ENCODE data around the gene ATP6V0E1. TPM values are rescaled to one million over a fixed set of nuclear protein-coding genes. Genes with fewer than 3 reads are reported as not detected.

The ATP6V0E1 gene
- total and polyA plus RNA-seq, 2 of the 4 experiments (the other 2 are of a cell fraction) = 258 to 277 TPM

DNA sequence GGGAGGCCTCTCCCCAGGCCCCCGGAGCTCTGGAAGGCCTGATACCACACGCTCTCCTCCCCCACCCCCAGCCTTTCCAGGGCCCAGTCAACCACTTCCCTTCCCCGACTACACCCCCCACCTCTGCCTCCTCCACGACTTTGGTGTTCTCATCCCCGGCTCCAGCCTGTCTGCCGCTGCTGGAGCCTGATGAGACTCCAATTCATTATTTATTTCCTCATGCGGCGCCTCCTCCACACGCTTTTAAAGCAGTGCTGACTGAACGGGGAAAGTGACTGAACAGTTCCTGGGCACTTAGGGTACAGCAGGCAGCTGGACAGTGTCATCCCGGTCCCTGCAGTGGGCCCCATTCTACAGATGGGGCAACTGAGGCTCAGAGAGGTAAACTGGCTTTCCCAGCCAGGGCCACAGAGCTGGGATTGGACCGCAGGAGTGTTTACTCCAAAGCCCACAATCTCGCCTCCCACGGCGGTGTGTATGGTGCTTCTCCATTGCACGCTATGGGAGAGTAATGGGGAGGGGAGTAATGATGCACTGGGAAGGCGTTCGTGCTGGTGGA, 40.2 kb upstream of the ATP6V0E1 start:
- H2BK20ac ChIP-seq (ENCODE audit: low read depth, low read length) = peak overlapping the region; percentile 93
- peaks cover 23% of the 10 kb centered on the region for H3K4me1 ChIP-seq (ENCODE audit: control insufficient read depth, insufficient read depth, low read length)
- H4K91ac ChIP-seq (ENCODE audit: insufficient read depth, low read depth, low read length) = peak overlapping the region; percentile 100
- intact Hi-C loops (cut with micrococcal nuclease) (loop anchor here (10.0 kb wide), 1 partner anchor 469 kb away; no protein-coding TSS in a partner anchor), in situ Hi-C loops (cut with MboI; ENCODE audit: low sequenced_read_pairs) (loop anchor here (10.0 kb wide), 1 partner anchor 469 kb away; no protein-coding TSS in a partner anchor), dilution Hi-C loops (cut with HindIII; ENCODE audit: low sequenced_read_pairs, unreplicated experiment) (no loop called here)
- POLR2A ChIA-PET (ENCODE audit: unreplicated experiment) = interaction anchor here (0.5 kb wide), 1 partner anchor 10 kb away, joined by 5 read pairs; no protein-coding TSS in a partner anchor
- H4K20me1 ChIP-seq (ENCODE audit: insufficient read depth, low read length) = no peaks in the 10 kb centered on the region
- DNase-seq = peak; percentile 80
- H2BK15ac ChIP-seq (ENCODE audit: low read depth, low read length) = peak overlapping the region; percentile 98; the same call in 2 of the 3 replicates
- H2BK120ac ChIP-seq (ENCODE audit: low read depth, low read length) = peak overlapping the region; percentile 100
- H3K36me3 ChIP-seq (ENCODE audit: control insufficient read depth, insufficient read depth, low read length) = peaks cover 33% of the 10 kb centered on the region
- H3K4me2 ChIP-seq (ENCODE audit: low read depth, low read length) = peak overlapping the region; percentile 11; the same call in 1 of the 2 replicates
- no peaks in the 10 kb centered on the region for H3K27me3 ChIP-seq (ENCODE audit: control insufficient read depth, insufficient read depth, low read length)
- H3K9me3 ChIP-seq (ENCODE audit: control insufficient read depth, insufficient read depth, low read length) = no peaks in the 10 kb centered on the region
- no peak overlapping the region for H3K4me3 ChIP-seq (ENCODE audit: insufficient read depth, low read depth, low read length)
- H3K9me1 ChIP-seq (ENCODE audit: insufficient read depth, low read length) = peaks cover 31% of the 10 kb centered on the region
- peak overlapping the region; percentile 93 for H3K27ac ChIP-seq (ENCODE audit: insufficient read depth, low read length)
- peak overlapping the region; percentile 96 for H2AK5ac ChIP-seq (ENCODE audit: low read depth, low read length)
- H2BK5ac ChIP-seq (ENCODE audit: low read depth, low read length, poor library complexity, severe bottlenecking) = peak overlapping the region; percentile 92
- H3K14ac ChIP-seq (replicated peaks; ENCODE audit: low read depth, low read length) = peak overlapping the region; percentile 62
- peak overlapping the region; percentile 90 to 100 for H4K8ac ChIP-seq (ENCODE audit: low read depth in 2 of 2, low read length in 2 of 2)
- peak overlapping the region; percentile 81 for H3K18ac ChIP-seq (ENCODE audit: low read depth, low read length)
- no TSS peak for BruUV-seq (replicated peaks)
- peak overlapping the region; percentile 55 for H2AK9ac ChIP-seq (replicated peaks; ENCODE audit: low read depth, low read length, poor library complexity)
- CTCF ChIA-PET = interaction anchor here (1.3 kb wide), 1 partner anchor 11 kb away, joined by 4 read pairs; no protein-coding TSS in a partner anchor
- peak overlapping the region; percentile 100 for H3K4ac ChIP-seq (ENCODE audit: low read depth, low read length)
- H3K23ac ChIP-seq (ENCODE audit: low read depth, low read length) = peak overlapping the region; percentile 100
- H3K79me1 ChIP-seq (ENCODE audit: low read depth in 1 of 2, low read length in 2 of 2) = peaks cover 13 to 72% of the 10 kb centered on the region in 2 experiments; a peak in 3 of 4 replicates
- H4K5ac ChIP-seq (ENCODE audit: low read depth, low read length) = peak overlapping the region; percentile 89
- WGBS, 2 experiments (ENCODE audit: extremely low coverage in 2 of 2, insufficient read length in 1 of 2) = 4% methylated on average over 4 of the region's 18 CpGs; no CpG with 5 or more reads in 1 of the 2 experiments
- peak; percentile 88 for ATAC-seq (ENCODE audit: low read depth)
- peak overlapping the region; percentile 64 for H3K9ac ChIP-seq (ENCODE audit: low read depth, low read length)
- peak overlapping the region; percentile 77 for H2AFZ ChIP-seq (replicated peaks; ENCODE audit: low read length, poor library complexity)
- H3K56ac ChIP-seq (ENCODE audit: extremely low read depth, insufficient read depth, low read length) = peak overlapping the region; percentile 96; the same call in 1 of the 2 replicates
- TF ChIP-seq NFE2L2 (IDR thresholded peaks at IDR 0.05; ENCODE audit: low read depth, low read length) (no peak), FOS (IDR thresholded peaks at IDR 0.05; ENCODE audit: low read depth, low read length) (no peak), RFX5 (IDR thresholded peaks at IDR 0.05; ENCODE audit: low read depth, low read length) (no peak), MAFK (IDR thresholded peaks at IDR 0.05; ENCODE audit: low read depth, low read length) (no peak), CEBPB (IDR thresholded peaks at IDR 0.05; ENCODE audit: low read depth, low read length) (no peak), BHLHE40 (IDR thresholded peaks at IDR 0.05; ENCODE audit: low read depth, low read length) (no peak), MAZ (IDR thresholded peaks at IDR 0.05; ENCODE audit: borderline replicate concordance, low read depth, low read length) (peak; percentile 68; the same call in 1 of the 2 replicates), CHD1 (IDR thresholded peaks at IDR 0.05; ENCODE audit: low read depth, low read length) (no peak), MXI1 (IDR thresholded peaks at IDR 0.05; ENCODE audit: borderline replicate concordance, low read depth, low read length) (no peak), SMC3 (IDR thresholded peaks at IDR 0.05; ENCODE audit: low read depth, low read length) (no peak), RAD21 (IDR thresholded peaks at IDR 0.05; ENCODE audit: low read length) (peak; percentile 32)
- TF ChIP-seq, protein P1, sequence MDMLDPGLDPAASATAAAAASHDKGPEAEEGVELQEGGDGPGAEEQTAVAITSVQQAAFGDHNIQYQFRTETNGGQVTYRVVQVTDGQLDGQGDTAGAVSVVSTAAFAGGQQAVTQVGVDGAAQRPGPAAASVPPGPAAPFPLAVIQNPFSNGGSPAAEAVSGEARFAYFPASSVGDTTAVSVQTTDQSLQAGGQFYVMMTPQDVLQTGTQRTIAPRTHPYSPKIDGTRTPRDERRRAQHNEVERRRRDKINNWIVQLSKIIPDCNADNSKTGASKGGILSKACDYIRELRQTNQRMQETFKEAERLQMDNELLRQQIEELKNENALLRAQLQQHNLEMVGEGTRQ (IDR thresholded peaks at IDR 0.05; ENCODE audit: low read depth, low read length) = no peak
- TF ChIP-seq, protein P2, sequence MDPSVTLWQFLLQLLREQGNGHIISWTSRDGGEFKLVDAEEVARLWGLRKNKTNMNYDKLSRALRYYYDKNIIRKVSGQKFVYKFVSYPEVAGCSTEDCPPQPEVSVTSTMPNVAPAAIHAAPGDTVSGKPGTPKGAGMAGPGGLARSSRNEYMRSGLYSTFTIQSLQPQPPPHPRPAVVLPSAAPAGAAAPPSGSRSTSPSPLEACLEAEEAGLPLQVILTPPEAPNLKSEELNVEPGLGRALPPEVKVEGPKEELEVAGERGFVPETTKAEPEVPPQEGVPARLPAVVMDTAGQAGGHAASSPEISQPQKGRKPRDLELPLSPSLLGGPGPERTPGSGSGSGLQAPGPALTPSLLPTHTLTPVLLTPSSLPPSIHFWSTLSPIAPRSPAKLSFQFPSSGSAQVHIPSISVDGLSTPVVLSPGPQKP (IDR thresholded peaks at IDR 0.05; ENCODE audit: borderline replicate concordance, low read depth, low read length) = no peak
- TF ChIP-seq, protein P3, sequence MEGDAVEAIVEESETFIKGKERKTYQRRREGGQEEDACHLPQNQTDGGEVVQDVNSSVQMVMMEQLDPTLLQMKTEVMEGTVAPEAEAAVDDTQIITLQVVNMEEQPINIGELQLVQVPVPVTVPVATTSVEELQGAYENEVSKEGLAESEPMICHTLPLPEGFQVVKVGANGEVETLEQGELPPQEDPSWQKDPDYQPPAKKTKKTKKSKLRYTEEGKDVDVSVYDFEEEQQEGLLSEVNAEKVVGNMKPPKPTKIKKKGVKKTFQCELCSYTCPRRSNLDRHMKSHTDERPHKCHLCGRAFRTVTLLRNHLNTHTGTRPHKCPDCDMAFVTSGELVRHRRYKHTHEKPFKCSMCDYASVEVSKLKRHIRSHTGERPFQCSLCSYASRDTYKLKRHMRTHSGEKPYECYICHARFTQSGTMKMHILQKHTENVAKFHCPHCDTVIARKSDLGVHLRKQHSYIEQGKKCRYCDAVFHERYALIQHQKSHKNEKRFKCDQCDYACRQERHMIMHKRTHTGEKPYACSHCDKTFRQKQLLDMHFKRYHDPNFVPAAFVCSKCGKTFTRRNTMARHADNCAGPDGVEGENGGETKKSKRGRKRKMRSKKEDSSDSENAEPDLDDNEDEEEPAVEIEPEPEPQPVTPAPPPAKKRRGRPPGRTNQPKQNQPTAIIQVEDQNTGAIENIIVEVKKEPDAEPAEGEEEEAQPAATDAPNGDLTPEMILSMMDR (conservative IDR thresholded peaks at IDR 0.05; ENCODE audit: low read depth, low read length) = no peak
